Measurements from ENCODE around the gene TTLL12. TPM values are rescaled to one million over a fixed set of nuclear protein-coding genes. Genes with fewer than 3 reads are reported as not detected.

Gene TTLL12
- total RNA-seq, 1 donor from 2014 or later = 21.4 TPM

GRCh38 chr22:43231724-43232034 lies 44.7 kb upstream of the TTLL12 start:
- no peak overlapping the region for H3K4me3 ChIP-seq (ENCODE audit: insufficient read depth, low read depth, low read length)
- H3K79me2 ChIP-seq (ENCODE audit: insufficient read depth, low read length) = no peaks in the 10 kb centered on the region
- no peaks in the 10 kb centered on the region for H3K9me3 ChIP-seq (ENCODE audit: insufficient read depth, low read depth, low read length)
- H3K4me2 ChIP-seq (ENCODE audit: low read length) = no peak overlapping the region
- no peaks in the 10 kb centered on the region for H3K4me1 ChIP-seq (ENCODE audit: insufficient read depth, low read length)
- H3K4me3 Mint-ChIP-seq (ENCODE audit: unreplicated experiment) = no peak overlapping the region
- FAIRE-seq (no peak), DNase-seq (ENCODE audit: low read depth) (no peak)
- no peaks in the 10 kb centered on the region for H3K36me3 ChIP-seq (ENCODE audit: insufficient read depth, low read length)
- peaks cover 6% of the 10 kb centered on the region for H3K4me1 Mint-ChIP-seq (ENCODE audit: low read depth, unreplicated experiment)
- H3K27ac Mint-ChIP-seq (ENCODE audit: unreplicated experiment) = no peak overlapping the region
- no peaks in the 10 kb centered on the region for H3K9me3 Mint-ChIP-seq (ENCODE audit: unreplicated experiment)
- peaks cover 57% of the 10 kb centered on the region for H3K27me3 Mint-ChIP-seq (ENCODE audit: low read depth, unreplicated experiment)
- no peak overlapping the region for H3K9ac ChIP-seq (ENCODE audit: low read length)
- no peaks in the 10 kb centered on the region for H3K36me3 Mint-ChIP-seq (ENCODE audit: low read depth, unreplicated experiment)
- peaks cover 16% of the 10 kb centered on the region for H3K27me3 ChIP-seq (ENCODE audit: insufficient read depth, low read length)
- H4K20me1 ChIP-seq (ENCODE audit: insufficient read depth, low read length) = no peaks in the 10 kb centered on the region
- no peak overlapping the region for H2AFZ ChIP-seq (ENCODE audit: low read depth, low read length)
- no peak for TF ChIP-seq CTCF (IDR thresholded peaks at IDR 0.05; ENCODE audit: insufficient read depth, low read depth, low read length)
- no peak for TF ChIP-seq EZH2 (IDR thresholded peaks at IDR 0.05; ENCODE audit: insufficient read depth, low read length)
- no peak overlapping the region for H3K27ac ChIP-seq (ENCODE audit: low read depth, low read length)

- no peaks in the 10 kb centered on the region for H4K20me1 ChIP-seq (ENCODE audit: insufficient read depth, low read length)
Measured at GRCh38 chr22:43230971-43231723, 44.2 kb upstream of the TTLL12 start.

More at GRCh38 chr22:43230971-43231723, 44.2 kb upstream of the TTLL12 start:
- H3K4me2 ChIP-seq (ENCODE audit: low read length) = no peak overlapping the region
- no peaks in the 10 kb centered on the region for H3K36me3 ChIP-seq (ENCODE audit: insufficient read depth, low read length)
- Mint-ChIP-seq H3K36me3 (ENCODE audit: low read depth, unreplicated experiment) (no peaks in the 10 kb centered on the region), H3K27me3 (ENCODE audit: low read depth, unreplicated experiment) (peaks cover 53% of the 10 kb centered on the region), H3K4me3 (ENCODE audit: unreplicated experiment) (no peak overlapping the region), H3K9me3 (ENCODE audit: unreplicated experiment) (no peaks in the 10 kb centered on the region), H3K4me1 (ENCODE audit: low read depth, unreplicated experiment) (peaks cover 8% of the 10 kb centered on the region), H3K27ac (ENCODE audit: unreplicated experiment) (no peak overlapping the region)
- no peak overlapping the region for H3K27ac ChIP-seq (ENCODE audit: low read depth, low read length)
- no peak for FAIRE-seq
- peaks cover 16% of the 10 kb centered on the region for H3K27me3 ChIP-seq (ENCODE audit: insufficient read depth, low read length)
- no peaks in the 10 kb centered on the region for H3K79me2 ChIP-seq (ENCODE audit: insufficient read depth, low read length)
- no peak overlapping the region for H3K4me3 ChIP-seq (ENCODE audit: insufficient read depth, low read depth, low read length)
- no peak for TF ChIP-seq EZH2 (IDR thresholded peaks at IDR 0.05; ENCODE audit: insufficient read depth, low read length)
- peak; percentile 78 for TF ChIP-seq CTCF (IDR thresholded peaks at IDR 0.05; ENCODE audit: insufficient read depth, low read depth, low read length)
- no peaks in the 10 kb centered on the region for H3K4me1 ChIP-seq (ENCODE audit: insufficient read depth, low read length)
- no peak overlapping the region for H3K9ac ChIP-seq (ENCODE audit: low read length)
- no peaks in the 10 kb centered on the region for H3K9me3 ChIP-seq (ENCODE audit: insufficient read depth, low read depth, low read length)
- no peak for DNase-seq (ENCODE audit: low read depth)
- H2AFZ ChIP-seq (ENCODE audit: low read depth, low read length) = no peak overlapping the region

Measured in astrocyte (in vitro differentiated cells and primary cell).